Ishikawa (cell line): ENCODE data around the gene DOC2B.

Experiments
- CEBPB ChIP-seq: IDR thresholded peaks from 2 replicates; pipeline ENCODE4 v1.6.1; 2012
- CREB1 ChIP-seq: IDR thresholded peaks from 2 replicates; pipeline ENCODE4 v1.6.1; 2012; ENCODE audit warnings: low read depth
- EGR1 ChIP-seq: IDR thresholded peaks from 2 replicates; pipeline ENCODE4 v1.6.1; 2012
- EP300 ChIP-seq: IDR thresholded peaks from 2 replicates; pipeline ENCODE4 v1.6.1; 2012; ENCODE audit warnings: borderline replicate concordance
- FOXM1 ChIP-seq: IDR thresholded peaks from 2 replicates; pipeline ENCODE4 v1.6.1; 2012; ENCODE audit warnings: low read depth, borderline replicate concordance
- NFIC ChIP-seq: IDR thresholded peaks from 2 replicates; pipeline ENCODE4 v1.6.1; 2012
- RAD21 ChIP-seq: IDR thresholded peaks from 2 replicates; pipeline ENCODE4 v1.6.1; 2012; ENCODE audit warnings: low read depth
- REST ChIP-seq: IDR thresholded peaks from 2 replicates; pipeline ENCODE4 v1.6.1; 2012; ENCODE audit warnings: low read depth, mild to moderate bottlenecking
- TAF1 ChIP-seq: IDR thresholded peaks from 2 replicates; pipeline ENCODE4 v1.6.1; 2012; ENCODE audit warnings: low read depth, mild to moderate bottlenecking
- TCF12 ChIP-seq: IDR thresholded peaks from 2 replicates; pipeline ENCODE4 v1.6.1; 2012; ENCODE audit warnings: low read depth
- TEAD4 ChIP-seq: IDR thresholded peaks from 2 replicates; pipeline ENCODE4 v1.6.1; 2012
- USF1 ChIP-seq: IDR thresholded peaks from 2 replicates; pipeline ENCODE4 v1.6.1; 2012
- YY1 ChIP-seq: IDR thresholded peaks from 2 replicates; pipeline ENCODE4 v1.6.1; 2012; ENCODE audit warnings: low read depth
- ZBTB7A ChIP-seq: IDR thresholded peaks from 2 replicates; pipeline ENCODE4 v1.6.1; 2012; ENCODE audit warnings: low read depth
- TF ChIP-seq, protein P1 (sequence below): IDR thresholded peaks from 2 replicates; pipeline ENCODE4 v1.6.1; 2012

Gene DOC2B

DNA sequence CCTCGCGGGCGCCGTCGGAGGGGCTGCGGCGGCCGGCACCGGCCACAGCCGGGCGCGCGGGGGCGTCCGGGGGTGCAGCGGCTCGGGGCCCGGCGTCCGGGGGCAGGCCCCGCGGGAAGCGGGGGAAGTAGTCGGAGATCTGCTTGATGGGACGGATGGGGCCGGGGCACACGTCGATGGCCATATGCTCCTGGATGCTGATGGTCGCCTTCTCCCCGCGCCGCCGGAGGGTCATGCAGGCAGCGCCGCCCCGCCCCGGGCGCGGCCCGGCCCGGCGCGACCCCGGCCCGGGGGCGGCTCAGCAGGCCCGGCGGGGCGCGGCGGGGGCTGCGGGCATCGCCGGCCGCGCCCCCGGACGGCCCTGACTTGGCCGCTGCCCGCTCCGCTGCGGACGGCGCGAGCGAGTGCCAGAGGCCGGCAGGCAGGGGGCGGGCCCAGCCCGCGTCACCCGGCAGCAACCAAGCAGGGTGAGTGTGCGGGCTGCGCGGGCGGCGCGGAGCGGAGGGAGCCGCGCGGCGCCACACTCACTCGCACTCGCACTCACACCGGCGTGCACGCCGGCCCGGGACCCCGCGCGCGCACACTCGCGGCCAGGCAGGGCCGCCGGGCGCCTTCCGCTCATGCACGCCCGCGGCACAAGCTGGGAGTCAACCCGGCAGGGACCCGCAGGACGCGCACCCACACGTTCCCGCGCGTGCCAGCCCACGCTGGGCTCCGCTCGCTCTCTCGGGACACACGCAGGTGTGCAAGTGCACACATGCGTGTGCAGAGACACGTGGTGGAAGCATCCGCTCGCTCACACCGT is at the start of gene DOC2B:
Gene DOC2B, minus strand, starts transcription at position 406 of the 805 bp plus-strand sequence. Its CDS starts 171 bp downstream, at position 235.
- TF ChIP-seq NFIC = no peak
- no peak for TF ChIP-seq REST
- TF ChIP-seq TAF1 = no peak
- TF ChIP-seq, protein P1, sequence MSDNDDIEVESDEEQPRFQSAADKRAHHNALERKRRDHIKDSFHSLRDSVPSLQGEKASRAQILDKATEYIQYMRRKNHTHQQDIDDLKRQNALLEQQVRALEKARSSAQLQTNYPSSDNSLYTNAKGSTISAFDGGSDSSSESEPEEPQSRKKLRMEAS = peak; percentile 19; the same call in 1 of the 2 replicates

DNA sequence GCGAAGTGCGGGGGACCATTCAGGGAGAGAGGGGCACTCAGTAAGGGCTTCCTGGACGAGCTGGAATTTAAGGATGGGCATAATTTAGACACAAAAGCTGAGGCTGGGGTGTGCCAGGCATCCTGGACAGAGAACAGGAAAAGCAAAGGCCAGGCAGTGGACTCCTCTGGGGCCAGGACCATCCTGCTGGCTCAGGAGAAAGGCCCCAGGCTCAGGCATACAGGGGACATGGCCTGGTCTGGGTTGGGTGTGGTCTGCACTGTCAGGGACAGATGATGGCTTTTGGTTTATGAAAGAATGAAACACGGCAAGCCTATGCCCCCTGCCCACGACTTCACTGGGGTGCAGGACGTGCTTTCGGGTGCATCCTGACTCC is 48.9 kb upstream of the DOC2B start:
- TF ChIP-seq YY1 = no peak
- TF ChIP-seq TCF12 = no peak
- no peak for TF ChIP-seq CREB1
- no peak for TF ChIP-seq NFIC
- no peak for TF ChIP-seq TEAD4
- no peak for TF ChIP-seq REST

DNA sequence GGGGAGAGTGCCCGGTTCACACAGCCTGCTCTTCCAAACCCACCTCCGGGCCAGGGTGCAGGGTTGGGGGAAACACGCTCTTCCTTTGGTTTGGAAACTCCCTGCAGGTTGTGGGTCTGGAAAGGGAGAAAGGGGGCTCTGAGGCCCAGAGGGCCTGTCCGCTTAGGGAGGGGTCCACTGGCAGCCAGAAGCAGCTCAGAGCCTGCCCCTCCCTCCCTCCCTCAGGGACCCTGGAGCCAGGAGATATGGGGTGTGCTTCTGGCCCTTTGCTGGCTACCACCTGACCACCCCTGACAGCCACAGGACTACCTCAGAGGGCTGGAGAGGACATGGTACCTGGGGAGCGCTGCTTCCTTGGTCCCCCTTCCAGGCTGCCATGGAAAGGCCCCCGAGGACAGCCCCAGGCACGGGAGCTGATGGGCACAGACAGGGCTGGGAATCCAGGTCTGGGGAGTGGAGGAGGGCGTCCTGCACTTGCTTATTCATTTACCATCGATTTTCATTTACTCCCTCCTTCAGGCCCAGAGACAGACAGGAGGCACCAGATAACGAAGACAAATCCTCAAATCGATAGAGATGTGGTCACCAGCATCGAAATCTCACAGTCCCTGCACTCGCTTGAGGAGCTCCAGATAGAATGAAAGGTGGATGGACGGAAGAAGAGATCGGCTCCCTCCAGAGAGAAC is 48.4 kb upstream of the DOC2B start:
- no peak for TF ChIP-seq REST
- TF ChIP-seq CEBPB = no peak
- TF ChIP-seq TEAD4 = no peak
- TF ChIP-seq CREB1 = no peak
- no peak for TF ChIP-seq TCF12
- no peak for TF ChIP-seq RAD21
- TF ChIP-seq, protein P1 = no peak
- no peak for TF ChIP-seq EP300
- TF ChIP-seq ZBTB7A = no peak
- no peak for TF ChIP-seq TAF1
- TF ChIP-seq NFIC = no peak
- TF ChIP-seq EGR1 = no peak

DNA sequence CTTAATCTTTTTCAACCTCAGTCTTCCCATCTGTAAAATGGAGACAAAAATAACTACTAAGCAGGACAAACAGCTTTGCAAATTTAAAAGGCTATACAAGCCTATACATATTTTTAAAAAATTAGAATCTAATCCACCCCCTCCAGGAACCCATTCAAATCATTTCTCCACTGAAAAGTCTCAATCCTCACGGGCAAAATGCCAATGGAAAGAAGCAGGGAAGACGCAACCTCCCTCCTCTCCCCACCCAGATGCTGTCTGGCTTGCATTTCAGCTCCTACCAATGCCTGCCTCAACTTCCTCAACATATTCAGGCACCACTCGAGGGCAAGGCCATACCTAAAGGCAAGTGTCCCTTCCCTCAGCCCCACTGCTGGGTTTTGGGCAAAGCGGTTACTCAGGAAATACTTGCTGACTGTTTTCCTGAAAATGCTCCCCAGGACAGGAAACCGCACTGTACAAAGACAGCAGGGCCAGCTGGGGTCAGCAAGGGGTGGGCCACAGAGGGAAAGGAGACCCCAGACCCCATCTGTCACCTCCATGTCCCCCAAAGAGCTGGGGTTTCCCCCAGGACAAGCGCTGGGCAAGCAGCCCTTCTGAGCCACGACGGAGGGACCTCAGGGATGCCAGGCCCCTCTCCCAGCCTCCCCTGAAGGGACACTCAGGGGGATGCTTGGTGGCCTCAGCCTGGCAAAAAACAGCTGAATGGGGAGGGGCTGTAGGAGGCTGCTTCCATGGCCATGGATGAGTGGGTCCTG is 47.7 kb upstream of the DOC2B start:
- TF ChIP-seq CEBPB (no peak), RAD21 (no peak), REST (no peak), TEAD4 (no peak), USF1 (no peak), TCF12 (no peak), ZBTB7A (no peak), CREB1 (no peak), EGR1 (no peak), TAF1 (no peak), YY1 (no peak), FOXM1 (no peak), NFIC (no peak), EP300 (no peak)
- TF ChIP-seq, protein P1 = no peak
